ENCODE results near the gene MYRF. TPM values are rescaled to one million over a fixed set of nuclear protein-coding genes. Genes with fewer than 3 reads are reported as not detected.

The MYRF gene
- total and polyA plus RNA-seq, 2 of the 4 experiments (the other 2 are of a cell fraction) = 1.6 to 10.7 TPM

- WGBS, 2 experiments (ENCODE audit: extremely low coverage in 2 of 2, insufficient read length in 1 of 2) = 64% methylated on average over 13 of the region's 15 CpGs; no CpG with 5 or more reads in 1 of the 2 experiments
- in situ Hi-C loops (cut with MboI; ENCODE audit: low sequenced_read_pairs) = no loop called here
These were observed 6.5 kb upstream of the MYRF start for GRCh38 chr11:61745781-61746441.

More at GRCh38 chr11:61745781-61746441, 6.5 kb upstream of the MYRF start:
- Histone ChIP-seq H3K27me3 (ENCODE audit: control insufficient read depth, insufficient read depth, low read length) (no peaks in the 10 kb centered on the region; the same call in 1 of the 2 replicates), H4K20me1 (ENCODE audit: insufficient read depth, low read length) (no peaks in the 10 kb centered on the region), H3K18ac (ENCODE audit: low read depth, low read length) (no peak overlapping the region), H4K8ac (ENCODE audit: low read depth in 2 of 2, low read length in 2 of 2) (no peak overlapping the region), H2AFZ (replicated peaks; ENCODE audit: low read length, poor library complexity) (peak overlapping the region; percentile 41), H3K36me3 (ENCODE audit: control insufficient read depth, insufficient read depth, low read length) (no peaks in the 10 kb centered on the region; the same call in 1 of the 2 replicates), H2BK20ac (ENCODE audit: low read depth, low read length) (no peak overlapping the region), H3K4me1 (ENCODE audit: control insufficient read depth, insufficient read depth, low read length) (no peaks in the 10 kb centered on the region; the same call in 1 of the 2 replicates), H4K91ac (ENCODE audit: insufficient read depth, low read depth, low read length) (no peak overlapping the region), H2AK5ac (ENCODE audit: low read depth, low read length) (no peak overlapping the region), H2AK9ac (replicated peaks; ENCODE audit: low read depth, low read length, poor library complexity) (no peak overlapping the region), H3K27ac (ENCODE audit: insufficient read depth, low read length) (no peak overlapping the region), H3K56ac (ENCODE audit: extremely low read depth, insufficient read depth, low read length) (no peak overlapping the region), H2BK5ac (ENCODE audit: low read depth, low read length, poor library complexity, severe bottlenecking) (no peak overlapping the region), H2BK120ac (ENCODE audit: low read depth, low read length) (no peak overlapping the region), H3K14ac (replicated peaks; ENCODE audit: low read depth, low read length) (no peak overlapping the region), H3K9me1 (ENCODE audit: insufficient read depth, low read length) (no peaks in the 10 kb centered on the region), H3K9me3 (ENCODE audit: control insufficient read depth, insufficient read depth, low read length) (no peaks in the 10 kb centered on the region), H3K23ac (ENCODE audit: low read depth, low read length) (no peak overlapping the region), H3K4ac (ENCODE audit: low read depth, low read length) (no peak overlapping the region), H3K4me2 (ENCODE audit: low read depth, low read length) (no peak overlapping the region), H3K79me1 (ENCODE audit: low read depth in 1 of 2, low read length in 2 of 2) (no peaks in the 10 kb centered on the region), H3K9ac (ENCODE audit: low read depth, low read length) (no peak overlapping the region), H2BK15ac (ENCODE audit: low read depth, low read length) (no peak overlapping the region), H4K5ac (ENCODE audit: low read depth, low read length) (no peak overlapping the region), H3K4me3 (ENCODE audit: insufficient read depth, low read depth, low read length) (no peak overlapping the region)
- intact Hi-C loops (cut with micrococcal nuclease) (no loop called here), dilution Hi-C loops (cut with HindIII; ENCODE audit: low sequenced_read_pairs, unreplicated experiment) (no loop called here)
- no peak for TF ChIP-seq RFX5 (IDR thresholded peaks at IDR 0.05; ENCODE audit: low read depth, low read length)
- no peak for TF ChIP-seq CEBPB (IDR thresholded peaks at IDR 0.05; ENCODE audit: low read depth, low read length)
- TF ChIP-seq CTCF (conservative IDR thresholded peaks at IDR 0.05; ENCODE audit: low read depth, low read length) = no peak
- TF ChIP-seq USF2 (IDR thresholded peaks at IDR 0.05; ENCODE audit: low read depth, low read length) = no peak
- no peak for TF ChIP-seq SMC3 (IDR thresholded peaks at IDR 0.05; ENCODE audit: low read depth, low read length)
- TF ChIP-seq MAZ (IDR thresholded peaks at IDR 0.05; ENCODE audit: borderline replicate concordance, low read depth, low read length) = no peak
- TF ChIP-seq RAD21 (IDR thresholded peaks at IDR 0.05; ENCODE audit: low read length) = no peak
- TF ChIP-seq FOS (IDR thresholded peaks at IDR 0.05; ENCODE audit: low read depth, low read length) = no peak
- no peak for TF ChIP-seq CHD1 (IDR thresholded peaks at IDR 0.05; ENCODE audit: low read depth, low read length)
- no peak for TF ChIP-seq MXI1 (IDR thresholded peaks at IDR 0.05; ENCODE audit: borderline replicate concordance, low read depth, low read length)
- no peak for TF ChIP-seq POLR2A (IDR thresholded peaks at IDR 0.05; ENCODE audit: low read depth, low read length)
- TF ChIP-seq MAFK (IDR thresholded peaks at IDR 0.05; ENCODE audit: low read depth, low read length) = no peak
- TF ChIP-seq RCOR1 (IDR thresholded peaks at IDR 0.05; ENCODE audit: insufficient replicate concordance, low read length) = no peak
- TF ChIP-seq ELK1 (IDR thresholded peaks at IDR 0.05; ENCODE audit: borderline replicate concordance, low read depth, low read length) = no peak
- no peak for ATAC-seq (ENCODE audit: low read depth)
- CTCF ChIA-PET = no interaction called here
- no TSS peak for BruUV-seq (replicated peaks)
- DNase-seq = no peak
- POLR2A ChIA-PET (ENCODE audit: unreplicated experiment) = no interaction called here
